ENCODE data around the gene SRPX.

SRPX gene

DNA sequence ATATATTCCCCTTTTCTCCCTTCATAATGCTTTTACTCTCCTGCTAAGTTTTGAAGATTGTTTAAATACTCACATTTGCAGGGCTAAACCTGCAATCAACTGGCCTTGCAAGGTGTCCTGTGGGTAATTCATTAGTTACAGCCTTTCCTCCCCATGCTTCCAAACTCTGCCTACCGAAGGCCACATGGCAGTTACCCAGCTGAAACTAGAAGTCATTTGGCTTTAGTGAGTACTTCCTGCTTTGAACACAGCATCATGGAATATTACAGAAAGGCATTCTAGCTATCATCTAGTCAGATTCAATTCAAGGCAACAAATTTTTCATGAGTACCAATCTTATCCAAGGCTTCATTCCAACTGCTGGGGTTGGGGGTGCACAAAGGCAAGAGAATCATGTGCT lies 55.6 kb downstream of the SRPX start:
- no peak overlapping the region for H3K27ac ChIP-seq (ENCODE audit: poor library complexity, severe bottlenecking)
- no peak for DNase-seq (ENCODE audit: low spot score)
- ATAC-seq (ENCODE audit: low read depth), result no peak
- TF ChIP-seq, protein P1, sequence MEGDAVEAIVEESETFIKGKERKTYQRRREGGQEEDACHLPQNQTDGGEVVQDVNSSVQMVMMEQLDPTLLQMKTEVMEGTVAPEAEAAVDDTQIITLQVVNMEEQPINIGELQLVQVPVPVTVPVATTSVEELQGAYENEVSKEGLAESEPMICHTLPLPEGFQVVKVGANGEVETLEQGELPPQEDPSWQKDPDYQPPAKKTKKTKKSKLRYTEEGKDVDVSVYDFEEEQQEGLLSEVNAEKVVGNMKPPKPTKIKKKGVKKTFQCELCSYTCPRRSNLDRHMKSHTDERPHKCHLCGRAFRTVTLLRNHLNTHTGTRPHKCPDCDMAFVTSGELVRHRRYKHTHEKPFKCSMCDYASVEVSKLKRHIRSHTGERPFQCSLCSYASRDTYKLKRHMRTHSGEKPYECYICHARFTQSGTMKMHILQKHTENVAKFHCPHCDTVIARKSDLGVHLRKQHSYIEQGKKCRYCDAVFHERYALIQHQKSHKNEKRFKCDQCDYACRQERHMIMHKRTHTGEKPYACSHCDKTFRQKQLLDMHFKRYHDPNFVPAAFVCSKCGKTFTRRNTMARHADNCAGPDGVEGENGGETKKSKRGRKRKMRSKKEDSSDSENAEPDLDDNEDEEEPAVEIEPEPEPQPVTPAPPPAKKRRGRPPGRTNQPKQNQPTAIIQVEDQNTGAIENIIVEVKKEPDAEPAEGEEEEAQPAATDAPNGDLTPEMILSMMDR (IDR thresholded peaks at IDR 0.05; ENCODE audit: poor library complexity, severe bottlenecking), result no peak
- H3K4me1 ChIP-seq (ENCODE audit: insufficient read depth, poor library complexity, severe bottlenecking), result no peaks in the 10 kb centered on the region
- no peak overlapping the region for H3K4me3 ChIP-seq (ENCODE audit: severe bottlenecking)
- no peaks in the 10 kb centered on the region for H3K36me3 ChIP-seq (ENCODE audit: low read depth)
- no peaks in the 10 kb centered on the region for H3K27me3 ChIP-seq (ENCODE audit: insufficient read depth, poor library complexity, severe bottlenecking)
- H3K9me3 ChIP-seq (ENCODE audit: severe bottlenecking), result no peaks in the 10 kb centered on the region

DNA sequence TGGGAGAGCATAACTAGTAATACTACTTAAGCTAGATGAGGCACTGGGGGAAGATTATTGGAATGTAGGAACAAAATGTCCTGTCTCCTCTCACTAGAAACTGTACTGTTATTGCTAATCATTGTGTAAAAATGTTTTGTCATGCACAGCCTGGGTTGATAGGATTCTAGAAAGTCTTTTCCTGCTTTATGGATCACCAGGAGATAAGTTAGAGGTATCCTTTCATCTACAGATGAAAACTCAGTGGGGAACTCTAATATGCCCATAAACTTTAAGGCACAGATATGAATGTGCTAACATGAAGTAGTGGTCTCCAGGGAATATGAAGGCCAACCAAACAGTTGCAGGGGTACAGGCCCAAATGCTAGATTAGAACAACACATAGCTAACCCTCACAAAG lies 57.5 kb downstream of the SRPX start:
- no peaks in the 10 kb centered on the region for H3K9me3 ChIP-seq (ENCODE audit: severe bottlenecking)
- H3K4me1 ChIP-seq (ENCODE audit: insufficient read depth, poor library complexity, severe bottlenecking), result no peaks in the 10 kb centered on the region
- no peak for DNase-seq (ENCODE audit: low spot score)
- H3K4me3 ChIP-seq (ENCODE audit: severe bottlenecking), result no peak overlapping the region
- ATAC-seq (ENCODE audit: low read depth), result no peak
- TF ChIP-seq, protein P1 (IDR thresholded peaks at IDR 0.05; ENCODE audit: poor library complexity, severe bottlenecking), result no peak
- no peak overlapping the region for H3K27ac ChIP-seq (ENCODE audit: poor library complexity, severe bottlenecking)
- H3K27me3 ChIP-seq (ENCODE audit: insufficient read depth, poor library complexity, severe bottlenecking), result no peaks in the 10 kb centered on the region
- no peaks in the 10 kb centered on the region for H3K36me3 ChIP-seq (ENCODE audit: low read depth)

- H3K27ac ChIP-seq (ENCODE audit: poor library complexity, severe bottlenecking), result no peak overlapping the region
- ATAC-seq (ENCODE audit: low read depth) (no peak), DNase-seq (ENCODE audit: low spot score) (no peak)
- no peaks in the 10 kb centered on the region for H3K27me3 ChIP-seq (ENCODE audit: insufficient read depth, poor library complexity, severe bottlenecking)
- no peaks in the 10 kb centered on the region for H3K4me1 ChIP-seq (ENCODE audit: insufficient read depth, poor library complexity, severe bottlenecking)
- no peaks in the 10 kb centered on the region for H3K9me3 ChIP-seq (ENCODE audit: severe bottlenecking)
- H3K36me3 ChIP-seq (ENCODE audit: low read depth), result no peaks in the 10 kb centered on the region
- no peak overlapping the region for H3K4me3 ChIP-seq (ENCODE audit: severe bottlenecking)
- TF ChIP-seq, protein P1 (IDR thresholded peaks at IDR 0.05; ENCODE audit: poor library complexity, severe bottlenecking), result no peak
These were observed 63.8 kb downstream of the SRPX start for GRCh38 chrX:38156838-38157237.

- H3K27me3 ChIP-seq (ENCODE audit: insufficient read depth, poor library complexity, severe bottlenecking), result no peaks in the 10 kb centered on the region
These were observed 65.9 kb downstream of the SRPX start for GRCh38 chrX:38154818-38155217.

GRCh38 chrX:38154340-38154739 lies 66.3 kb downstream of the SRPX start:
- DNase-seq (ENCODE audit: low spot score), result no peak
- ATAC-seq (ENCODE audit: low read depth), result no peak
- H3K4me1 ChIP-seq (ENCODE audit: insufficient read depth, poor library complexity, severe bottlenecking), result no peaks in the 10 kb centered on the region
- H3K4me3 ChIP-seq (ENCODE audit: severe bottlenecking), result no peak overlapping the region
- TF ChIP-seq, protein P1 (IDR thresholded peaks at IDR 0.05; ENCODE audit: poor library complexity, severe bottlenecking), result no peak
- no peaks in the 10 kb centered on the region for H3K36me3 ChIP-seq (ENCODE audit: low read depth)
- H3K27me3 ChIP-seq (ENCODE audit: insufficient read depth, poor library complexity, severe bottlenecking), result no peaks in the 10 kb centered on the region
- H3K27ac ChIP-seq (ENCODE audit: poor library complexity, severe bottlenecking), result no peak overlapping the region
- no peaks in the 10 kb centered on the region for H3K9me3 ChIP-seq (ENCODE audit: severe bottlenecking)

More at GRCh38 chrX:38154818-38155217, 65.9 kb downstream of the SRPX start:
- H3K36me3 ChIP-seq (ENCODE audit: low read depth), result no peaks in the 10 kb centered on the region
- no peaks in the 10 kb centered on the region for H3K4me1 ChIP-seq (ENCODE audit: insufficient read depth, poor library complexity, severe bottlenecking)
- TF ChIP-seq, protein P1 (IDR thresholded peaks at IDR 0.05; ENCODE audit: poor library complexity, severe bottlenecking), result no peak
- H3K27ac ChIP-seq (ENCODE audit: poor library complexity, severe bottlenecking), result no peak overlapping the region
- no peak overlapping the region for H3K4me3 ChIP-seq (ENCODE audit: severe bottlenecking)
- no peaks in the 10 kb centered on the region for H3K9me3 ChIP-seq (ENCODE audit: severe bottlenecking)
- no peak for ATAC-seq (ENCODE audit: low read depth)
- no peak for DNase-seq (ENCODE audit: low spot score)
